Measurements from ENCODE around the gene NOS1AP.

The NOS1AP gene

GRCh38 chr1:162139211-162139610, 69.7 kb downstream of the NOS1AP start:
- no peak for DNase-seq

DNA sequence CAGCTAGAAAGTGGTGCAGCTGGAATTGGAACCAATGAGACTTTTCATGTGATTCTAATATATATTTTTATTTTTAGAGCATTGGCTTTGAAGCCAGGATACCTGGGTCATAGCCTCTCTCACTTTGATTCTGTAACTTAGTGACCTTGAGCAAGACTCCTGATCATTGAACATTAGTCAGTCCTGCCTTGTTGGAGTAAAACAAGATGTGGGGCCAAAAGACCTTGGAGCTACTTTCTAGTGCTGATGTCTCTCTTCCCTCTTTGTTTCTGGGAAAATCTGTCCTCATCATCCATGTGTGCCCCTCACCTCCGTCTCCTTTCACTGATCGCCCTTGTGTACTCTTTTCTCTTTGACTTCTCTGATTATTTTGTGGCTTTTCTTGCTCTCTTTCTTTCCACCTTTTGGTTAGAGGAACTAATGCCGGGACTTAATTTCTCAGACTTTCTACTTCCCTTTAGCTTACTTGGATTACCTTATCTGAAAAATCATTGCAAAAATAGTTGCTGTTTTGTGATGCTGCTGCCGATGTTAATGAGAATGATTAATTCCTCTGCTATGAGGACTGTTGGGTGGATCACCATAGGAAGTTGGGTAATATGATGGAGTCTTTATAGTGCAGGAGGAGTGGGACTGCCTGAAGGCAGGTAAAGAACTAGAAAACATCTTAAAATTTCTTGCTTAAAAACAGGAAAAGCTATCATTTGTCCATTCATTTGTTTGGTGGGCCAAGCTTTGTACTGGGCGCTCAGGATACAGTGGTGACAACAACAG, 72.0 kb downstream of the NOS1AP start:
- no peak for DNase-seq

- DNase-seq, result no peak
Observed at GRCh38 chr1:162142968-162143367, 73.5 kb downstream of the NOS1AP start.

DNA sequence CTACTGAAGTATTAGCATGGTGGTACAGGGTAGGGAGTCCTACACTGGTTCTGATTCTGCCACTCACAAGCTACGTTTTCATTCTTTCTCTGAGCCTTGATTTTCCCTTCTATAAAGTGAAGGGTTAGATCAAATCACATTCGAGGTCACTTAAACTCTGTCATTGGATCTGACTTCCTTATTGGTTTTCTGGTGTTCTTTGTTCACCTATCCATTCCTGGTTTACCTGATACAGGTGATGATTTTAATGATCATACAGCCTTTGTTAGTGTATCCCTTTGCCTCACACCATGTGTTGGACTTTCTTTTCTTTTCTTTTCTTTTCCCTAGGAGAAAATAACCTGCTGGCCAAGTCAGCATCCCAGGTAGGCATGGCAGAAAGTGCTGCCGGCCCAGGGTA, 74.8 kb downstream of the NOS1AP start:
- DNase-seq, result no peak

DNA sequence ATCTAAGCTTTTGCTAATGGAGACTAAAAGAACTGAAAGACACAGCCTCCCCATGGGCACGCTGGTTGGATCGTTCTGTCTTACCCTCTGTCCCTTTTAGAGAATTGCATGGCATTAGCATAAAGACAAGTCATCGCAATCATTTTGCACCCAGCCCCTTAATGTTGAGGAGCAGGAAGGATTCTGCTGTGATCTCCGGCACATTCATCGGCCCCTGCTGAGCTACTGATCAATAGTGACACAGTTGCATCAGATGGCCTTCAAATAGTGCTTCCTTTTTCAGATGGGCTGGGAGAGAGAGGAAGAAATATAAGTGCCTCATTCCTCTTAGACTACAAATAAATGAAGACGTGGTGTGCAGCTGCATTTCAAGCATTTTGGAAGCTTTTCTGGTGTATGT, 75.4 kb downstream of the NOS1AP start:
- peak; percentile 66 for DNase-seq

GRCh38 chr1:162145280-162145965, 75.9 kb downstream of the NOS1AP start:
- DNase-seq, result peak; percentile 75

DNA sequence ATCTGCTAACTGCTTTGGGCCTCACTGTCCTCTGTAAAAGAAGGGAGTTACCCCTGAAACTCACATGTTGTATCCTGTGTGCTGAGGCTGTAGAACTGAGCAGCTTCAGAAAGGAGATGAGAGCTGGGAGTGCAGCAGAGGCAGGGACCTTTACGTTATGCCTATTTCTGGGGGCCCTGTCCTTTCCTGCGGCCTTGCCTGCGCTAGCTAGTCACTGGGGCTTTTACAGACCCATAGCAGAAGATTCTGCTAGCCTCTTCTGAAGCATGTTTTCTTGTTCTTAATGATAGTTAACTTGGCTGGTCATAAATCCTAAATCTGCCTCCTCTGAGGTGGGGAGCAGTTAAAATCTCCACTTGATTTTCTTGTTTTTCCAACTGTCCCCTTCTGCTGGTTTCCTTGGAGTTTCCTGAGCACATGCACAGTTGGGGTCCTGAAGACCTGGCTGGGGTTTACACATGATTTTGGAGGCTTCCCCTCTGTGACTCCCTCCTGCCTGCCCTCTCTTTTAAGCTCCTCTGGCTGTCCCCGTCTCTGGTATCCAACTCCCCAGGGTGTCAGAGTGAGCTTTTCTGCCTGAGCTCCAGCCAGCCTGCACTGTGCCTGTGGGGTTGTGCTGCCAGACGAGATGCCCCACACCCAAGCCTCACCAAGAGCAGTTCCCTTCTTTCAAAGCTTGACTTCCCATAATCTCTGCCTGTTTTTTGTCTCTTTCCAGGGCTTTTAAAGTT, 76.6 kb downstream of the NOS1AP start:
- DNase-seq, result peak; percentile 60

GRCh38 chr1:162147760-162148159, 78.3 kb downstream of the NOS1AP start:
- DNase-seq, result no peak

GRCh38 chr1:162150112-162150511, 80.6 kb downstream of the NOS1AP start:
- no peak for DNase-seq

- no peak for DNase-seq
Observed at GRCh38 chr1:162151900-162152829, 82.7 kb downstream of the NOS1AP start.

DNA sequence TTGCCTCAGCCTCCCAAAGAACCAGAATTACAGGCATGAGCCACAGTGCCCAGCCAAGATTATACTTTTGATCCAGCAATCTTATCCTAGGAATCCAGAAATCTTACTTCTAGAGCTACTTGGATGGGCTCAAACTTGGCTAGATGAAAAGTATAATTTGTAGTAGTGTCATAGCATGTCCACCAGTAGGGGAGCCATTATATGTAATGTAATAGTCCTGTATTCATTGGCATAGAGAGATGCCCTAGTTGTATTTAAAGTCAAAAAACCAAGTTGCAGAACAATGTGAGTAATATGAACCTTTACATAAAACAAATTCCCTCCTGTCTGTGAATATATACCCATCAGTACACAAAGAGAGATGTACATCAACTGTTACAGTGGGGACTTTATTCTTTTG, 83.9 kb downstream of the NOS1AP start:
- no peak for DNase-seq

GRCh38 chr1:162157469-162157868, 88.0 kb downstream of the NOS1AP start:
- no peak for DNase-seq

DNA sequence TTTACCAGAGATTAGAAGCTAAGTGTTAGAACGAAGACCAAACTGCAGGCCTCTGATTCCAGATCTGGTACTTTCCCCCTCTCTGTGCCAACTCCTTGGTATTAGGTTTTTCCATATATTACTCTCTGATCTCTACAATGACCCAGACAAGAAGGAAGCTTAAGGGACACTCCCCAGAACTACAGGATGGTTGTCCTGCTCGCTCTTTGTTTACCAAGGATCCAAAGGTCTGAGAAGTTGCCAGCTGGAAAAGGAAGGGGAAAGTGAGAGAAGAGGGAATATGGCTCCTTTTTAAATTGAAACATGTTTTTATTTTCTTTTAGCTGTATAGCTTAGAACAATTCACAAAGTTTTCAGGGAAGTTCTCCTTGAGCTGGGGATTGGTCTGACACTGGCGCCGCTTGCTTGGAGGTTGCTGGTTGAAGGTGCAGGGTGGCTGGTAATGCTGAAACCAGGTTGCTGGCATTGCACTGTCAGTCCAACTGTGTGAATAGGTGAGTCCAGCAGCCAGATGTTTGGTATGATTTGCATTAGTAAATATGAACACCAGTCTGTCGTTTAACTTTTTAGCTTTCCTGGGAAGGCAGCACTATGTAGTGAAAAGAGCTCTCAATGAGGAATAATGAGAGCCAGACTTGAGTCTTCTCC, 89.3 kb downstream of the NOS1AP start:
- DNase-seq, result no peak

GRCh38 chr1:162159515-162159914, 90.0 kb downstream of the NOS1AP start:
- DNase-seq, result peak; percentile 40

DNA sequence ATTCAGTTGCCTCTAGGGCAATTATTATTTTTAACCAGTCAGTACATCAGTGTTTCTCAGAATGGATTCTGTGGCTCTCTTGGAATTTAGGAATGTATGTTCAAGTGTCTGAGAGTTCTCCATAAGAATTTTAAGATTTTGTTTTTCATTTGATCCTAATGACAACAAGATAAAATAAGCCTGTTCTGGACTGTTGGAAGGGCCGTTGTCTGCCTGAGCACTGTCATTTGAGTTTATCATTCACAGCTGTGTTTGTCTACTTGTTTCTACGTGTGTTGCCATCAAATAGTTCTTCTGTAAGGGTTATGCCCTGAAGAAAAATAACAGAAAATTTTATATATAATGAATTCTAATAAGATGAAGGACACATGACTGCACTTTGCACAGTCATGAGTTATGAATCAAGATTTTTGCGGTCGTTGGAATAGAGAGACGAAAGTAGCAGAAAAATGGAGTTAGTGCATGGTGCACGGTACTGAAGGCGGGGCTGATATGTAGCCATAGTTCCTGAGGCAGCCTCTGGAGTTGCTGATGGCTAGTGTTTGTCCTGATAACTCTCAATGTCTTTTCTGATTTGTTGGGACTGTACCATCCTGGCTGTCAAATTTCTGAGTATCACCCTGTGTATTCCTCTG, 92.5 kb downstream of the NOS1AP start:
- DNase-seq, result no peak

- peak; percentile 40 for DNase-seq
Observed at GRCh38 chr1:162165528-162165927, 96.0 kb downstream of the NOS1AP start.

GRCh38 chr1:162166917-162167615, 97.6 kb downstream of the NOS1AP start:
- peak; percentile 58 for DNase-seq

- DNase-seq, result peak; percentile 50
Observed at GRCh38 chr1:162168261-162168660, 98.8 kb downstream of the NOS1AP start.

GRCh38 chr1:162169031-162169790, 99.7 kb downstream of the NOS1AP start:
- peak; percentile 59 for DNase-seq

- DNase-seq, result no peak
Observed at GRCh38 chr1:162171111-162171510, 101.6 kb downstream of the NOS1AP start.

Data from NCI-H1092 treated with DMSO at 0.1 percent for 48 hours (cell line).